ENCODE measurements around the gene KLHL17.
"Not testable (repeated sequence)": the region's sequence is repeated elsewhere in the genome, so short reads cannot be mapped to it uniquely, and the experiment has no call there.

The KLHL17 gene

DNA sequence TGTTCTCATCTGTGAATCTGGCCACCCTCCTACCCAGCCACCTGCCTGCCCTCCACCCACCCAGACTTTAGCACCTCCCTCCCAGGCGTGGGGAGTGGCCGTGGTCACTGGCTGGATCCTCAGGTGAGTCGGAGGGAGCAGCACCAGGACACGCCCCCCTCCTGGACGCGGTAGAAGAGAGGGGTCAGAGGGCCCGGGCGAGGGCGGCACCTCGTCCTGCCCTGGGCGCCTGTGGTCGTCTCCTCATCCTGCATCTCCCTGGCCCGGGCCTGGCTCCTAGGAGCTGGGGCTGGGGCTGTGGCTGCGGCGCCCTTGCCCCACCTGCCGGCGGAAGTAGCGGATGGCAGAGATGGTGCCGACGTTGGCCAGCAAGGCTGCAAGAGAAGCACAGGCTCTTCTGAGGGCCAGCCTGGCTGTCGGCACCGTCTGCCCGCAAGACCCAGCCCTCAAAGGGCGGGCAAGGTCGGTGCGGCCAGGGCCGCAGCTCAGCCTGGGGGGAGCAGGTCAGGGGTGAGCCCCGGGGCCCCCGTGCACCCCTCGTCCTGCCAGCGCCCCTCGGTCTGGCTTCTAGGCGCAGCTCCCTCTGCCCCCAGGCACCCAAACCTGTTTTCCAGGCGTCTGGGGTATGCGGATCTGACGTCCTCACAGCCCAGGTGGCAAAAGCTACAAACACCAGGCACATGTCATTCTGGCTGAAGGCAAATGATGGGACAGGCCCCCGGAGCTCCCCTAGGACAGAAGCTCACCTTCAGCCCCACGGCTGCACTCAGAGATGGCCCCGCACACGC is 15.7 kb downstream of the KLHL17 start:
- H3K27me3 ChIP-seq (ENCODE audit: control insufficient read depth, insufficient read depth, low read length, poor library complexity, severe bottlenecking) = peaks cover 46% of the 10 kb centered on the region
- H3K36me3 ChIP-seq (ENCODE audit: control insufficient read depth, insufficient read depth, low read length) = no peaks in the 10 kb centered on the region
- H3K9me3 ChIP-seq (ENCODE audit: control insufficient read depth, low read length) = no peaks in the 10 kb centered on the region
- H3K27ac ChIP-seq (ENCODE audit: insufficient read depth, low read depth, low read length, poor library complexity, severe bottlenecking) = no peak overlapping the region
- no peak overlapping the region for H3K4me3 ChIP-seq (ENCODE audit: insufficient read depth, low read depth, low read length)
- no peaks in the 10 kb centered on the region for H3K4me1 ChIP-seq (ENCODE audit: control insufficient read depth, insufficient read depth, low read length)
- WGBS, 2 experiments = 20% methylated on average over 38 to 40 of the region's 40 CpGs

DNA sequence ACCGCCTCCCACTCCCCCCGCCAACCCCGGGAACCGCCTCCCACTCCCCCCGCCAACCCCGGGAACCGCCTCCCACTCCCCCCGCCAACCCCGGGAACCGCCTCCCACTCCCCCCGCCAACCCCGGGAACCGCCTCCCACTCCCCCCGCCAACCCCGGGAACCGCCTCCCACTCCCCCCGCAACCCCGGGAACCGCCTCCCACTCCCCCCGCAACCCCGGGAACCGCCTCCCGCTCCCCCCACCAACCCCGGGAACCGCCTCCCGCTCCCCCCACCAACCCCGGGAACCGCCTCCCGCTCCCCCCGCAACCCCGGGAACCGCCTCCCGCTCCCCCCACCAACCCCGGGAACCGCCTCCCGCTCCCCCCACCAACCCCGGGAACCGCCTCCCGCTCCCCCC is 16.4 kb downstream of the KLHL17 start:
- H3K9me3 ChIP-seq (ENCODE audit: control insufficient read depth, low read length); H3K4me3 ChIP-seq (ENCODE audit: insufficient read depth, low read depth, low read length); H3K4me1 ChIP-seq (ENCODE audit: control insufficient read depth, insufficient read depth, low read length); H3K27ac ChIP-seq (ENCODE audit: insufficient read depth, low read depth, low read length, poor library complexity, severe bottlenecking); H3K36me3 ChIP-seq (ENCODE audit: control insufficient read depth, insufficient read depth, low read length): not testable (repeated sequence)
- H3K27me3 ChIP-seq (ENCODE audit: control insufficient read depth, insufficient read depth, low read length, poor library complexity, severe bottlenecking) = peaks cover 46% of the 10 kb centered on the region
- WGBS, 2 experiments = no CpG with 5 or more reads among the region's 39 CpGs

DNA sequence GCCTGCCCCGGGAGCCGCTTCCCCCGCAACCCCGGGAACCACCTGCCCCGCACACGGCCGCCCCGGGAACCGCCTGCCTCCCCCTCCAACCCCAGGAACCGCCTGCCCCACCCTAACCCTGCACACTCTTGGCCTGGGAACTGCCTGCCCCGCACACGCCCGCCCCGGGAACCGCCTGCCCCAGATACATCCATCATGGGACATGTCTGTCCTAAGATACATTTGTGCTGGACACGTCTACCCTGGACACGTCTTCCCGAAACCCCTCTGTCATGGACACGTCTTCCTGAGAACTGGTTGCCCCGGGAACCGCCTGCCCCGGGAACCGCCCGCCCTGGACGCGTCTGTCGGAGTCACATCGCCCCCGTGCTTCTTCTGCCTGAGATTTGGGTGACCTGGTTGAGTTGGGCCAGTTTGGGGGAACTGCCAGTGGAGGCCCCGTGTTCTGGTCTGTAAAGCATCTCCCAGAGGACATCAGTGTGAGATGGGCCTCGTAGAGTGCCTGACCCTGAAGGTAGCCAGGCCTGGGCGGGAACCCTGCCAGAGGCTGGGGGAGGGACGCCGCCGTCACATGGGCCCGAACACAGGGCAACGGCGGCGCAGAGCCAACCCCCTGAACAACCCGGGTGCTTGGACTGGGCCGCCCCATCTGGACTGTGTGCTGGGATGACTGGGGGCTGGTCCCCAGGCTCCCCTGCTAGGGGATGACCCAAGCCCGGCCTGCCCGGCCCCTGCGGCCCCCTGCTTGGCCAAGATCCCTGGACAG is 17.9 kb downstream of the KLHL17 start:
- 90 to 91% methylated on average over 44 of the region's 44 CpGs for WGBS, 2 experiments
- Histone ChIP-seq H3K36me3 (ENCODE audit: control insufficient read depth, insufficient read depth, low read length) (no peaks in the 10 kb centered on the region), H3K9me3 (ENCODE audit: control insufficient read depth, low read length) (no peaks in the 10 kb centered on the region), H3K27me3 (ENCODE audit: control insufficient read depth, insufficient read depth, low read length, poor library complexity, severe bottlenecking) (peaks cover 53% of the 10 kb centered on the region), H3K27ac (ENCODE audit: insufficient read depth, low read depth, low read length, poor library complexity, severe bottlenecking) (no peak overlapping the region), H3K4me1 (ENCODE audit: control insufficient read depth, insufficient read depth, low read length) (no peaks in the 10 kb centered on the region), H3K4me3 (ENCODE audit: insufficient read depth, low read depth, low read length) (no peak overlapping the region)

DNA sequence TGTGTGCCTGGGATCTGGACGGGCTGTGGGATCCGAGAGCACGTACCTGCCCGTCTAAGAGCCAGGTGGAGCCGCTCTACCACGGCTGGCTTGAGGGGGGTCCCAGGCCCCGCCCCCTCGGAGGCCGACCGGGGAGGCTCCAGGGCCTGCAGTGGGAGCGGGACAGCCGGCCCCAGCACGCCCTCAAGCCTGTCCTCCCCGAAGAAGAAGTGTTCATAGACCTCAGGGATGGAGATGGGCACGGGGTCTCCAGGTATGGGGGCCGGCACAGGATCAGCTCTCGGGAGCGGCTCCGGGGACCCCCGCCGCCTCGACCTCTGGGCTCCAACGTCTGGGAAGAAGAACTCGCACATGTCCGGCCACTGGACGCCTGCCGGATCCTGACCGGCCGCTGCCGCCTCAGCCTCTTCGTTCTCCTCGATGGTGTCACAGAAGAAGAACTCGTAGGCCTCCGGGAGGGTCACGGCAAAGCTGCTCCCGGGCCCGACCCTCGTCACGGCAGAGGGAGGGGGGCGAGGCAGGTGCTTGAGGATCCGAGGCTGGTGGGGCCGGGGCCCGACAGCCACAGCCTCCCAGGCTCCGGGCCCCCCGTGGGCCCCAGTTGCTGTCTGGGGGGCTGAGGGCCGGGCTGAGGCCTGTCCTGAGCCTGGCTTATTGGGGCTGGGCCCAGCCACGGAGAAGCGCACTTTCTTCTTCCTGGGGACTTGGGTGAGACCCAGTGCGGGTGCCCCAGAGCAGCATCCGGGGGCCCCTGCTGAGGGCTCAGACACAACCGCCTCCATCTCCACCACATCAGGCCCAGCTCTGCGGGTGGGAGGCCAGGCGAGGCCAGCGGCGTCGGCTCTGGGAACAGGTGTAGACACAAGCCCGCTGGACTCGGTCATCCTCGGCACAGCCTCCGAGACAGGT is 18.7 kb downstream of the KLHL17 start:
- Histone ChIP-seq H3K4me1 (ENCODE audit: control insufficient read depth, insufficient read depth, low read length) (no peaks in the 10 kb centered on the region), H3K9me3 (ENCODE audit: control insufficient read depth, low read length) (no peaks in the 10 kb centered on the region), H3K4me3 (ENCODE audit: insufficient read depth, low read depth, low read length) (no peak overlapping the region), H3K27me3 (ENCODE audit: control insufficient read depth, insufficient read depth, low read length, poor library complexity, severe bottlenecking) (peaks cover 55% of the 10 kb centered on the region), H3K36me3 (ENCODE audit: control insufficient read depth, insufficient read depth, low read length) (no peaks in the 10 kb centered on the region), H3K27ac (ENCODE audit: insufficient read depth, low read depth, low read length, poor library complexity, severe bottlenecking) (no peak overlapping the region)
- WGBS, 2 experiments = 90% methylated on average over 60 of the region's 60 CpGs

DNA sequence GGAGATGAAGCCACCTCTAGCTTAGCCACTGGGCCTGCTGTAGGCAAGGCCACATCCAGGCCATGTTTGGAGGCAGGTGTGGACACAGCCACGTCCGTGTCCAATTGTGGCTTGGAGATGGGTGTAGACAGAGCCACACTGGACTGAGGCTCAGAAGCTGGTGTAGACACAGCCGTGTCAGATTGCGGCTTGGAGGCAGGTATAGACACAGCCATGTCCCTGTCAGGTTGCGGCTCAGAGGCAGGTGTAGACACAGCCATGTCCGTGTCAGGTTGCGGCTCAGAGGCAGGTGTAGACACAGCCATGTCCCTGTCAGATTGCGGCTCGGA is 19.3 kb downstream of the KLHL17 start:
- Histone ChIP-seq H3K27ac (ENCODE audit: insufficient read depth, low read depth, low read length, poor library complexity, severe bottlenecking) (no peak overlapping the region), H3K27me3 (ENCODE audit: control insufficient read depth, insufficient read depth, low read length, poor library complexity, severe bottlenecking) (peaks cover 54% of the 10 kb centered on the region), H3K36me3 (ENCODE audit: control insufficient read depth, insufficient read depth, low read length) (no peaks in the 10 kb centered on the region), H3K9me3 (ENCODE audit: control insufficient read depth, low read length) (no peaks in the 10 kb centered on the region), H3K4me3 (ENCODE audit: insufficient read depth, low read depth, low read length) (no peak overlapping the region), H3K4me1 (ENCODE audit: control insufficient read depth, insufficient read depth, low read length) (no peaks in the 10 kb centered on the region)
- 93 to 94% methylated on average over 9 of the region's 9 CpGs for WGBS, 2 experiments

DNA sequence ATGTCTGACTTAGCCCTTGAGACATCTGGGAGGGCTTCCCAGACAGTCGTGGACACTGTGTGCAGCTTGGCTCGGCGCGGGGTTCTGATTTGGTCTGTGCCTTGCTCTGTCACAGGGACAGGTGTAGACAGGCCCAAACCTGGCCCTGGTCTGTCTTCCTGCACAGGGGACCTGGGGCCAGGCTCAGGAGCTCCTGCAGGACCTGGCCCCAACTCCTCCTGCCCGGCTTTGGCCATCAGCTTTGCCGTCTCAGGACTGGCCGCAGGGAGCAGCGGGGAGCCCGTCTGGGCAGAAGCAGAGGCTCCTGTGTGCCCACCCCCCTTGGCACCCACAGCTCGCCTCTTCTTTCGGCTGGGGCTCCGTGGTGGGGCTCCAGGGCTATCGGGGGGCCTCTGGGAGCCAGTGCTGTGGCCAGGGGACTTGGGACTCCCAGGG is 19.8 kb downstream of the KLHL17 start:
- WGBS, 2 experiments = 89% methylated on average over 13 of the region's 13 CpGs
- no peaks in the 10 kb centered on the region for H3K36me3 ChIP-seq (ENCODE audit: control insufficient read depth, insufficient read depth, low read length)
- H3K4me1 ChIP-seq (ENCODE audit: control insufficient read depth, insufficient read depth, low read length) = no peaks in the 10 kb centered on the region
- H3K27ac ChIP-seq (ENCODE audit: insufficient read depth, low read depth, low read length, poor library complexity, severe bottlenecking) = no peak overlapping the region
- no peaks in the 10 kb centered on the region for H3K9me3 ChIP-seq (ENCODE audit: control insufficient read depth, low read length)
- no peak overlapping the region for H3K4me3 ChIP-seq (ENCODE audit: insufficient read depth, low read depth, low read length)
- peaks cover 54% of the 10 kb centered on the region for H3K27me3 ChIP-seq (ENCODE audit: control insufficient read depth, insufficient read depth, low read length, poor library complexity, severe bottlenecking)

DNA sequence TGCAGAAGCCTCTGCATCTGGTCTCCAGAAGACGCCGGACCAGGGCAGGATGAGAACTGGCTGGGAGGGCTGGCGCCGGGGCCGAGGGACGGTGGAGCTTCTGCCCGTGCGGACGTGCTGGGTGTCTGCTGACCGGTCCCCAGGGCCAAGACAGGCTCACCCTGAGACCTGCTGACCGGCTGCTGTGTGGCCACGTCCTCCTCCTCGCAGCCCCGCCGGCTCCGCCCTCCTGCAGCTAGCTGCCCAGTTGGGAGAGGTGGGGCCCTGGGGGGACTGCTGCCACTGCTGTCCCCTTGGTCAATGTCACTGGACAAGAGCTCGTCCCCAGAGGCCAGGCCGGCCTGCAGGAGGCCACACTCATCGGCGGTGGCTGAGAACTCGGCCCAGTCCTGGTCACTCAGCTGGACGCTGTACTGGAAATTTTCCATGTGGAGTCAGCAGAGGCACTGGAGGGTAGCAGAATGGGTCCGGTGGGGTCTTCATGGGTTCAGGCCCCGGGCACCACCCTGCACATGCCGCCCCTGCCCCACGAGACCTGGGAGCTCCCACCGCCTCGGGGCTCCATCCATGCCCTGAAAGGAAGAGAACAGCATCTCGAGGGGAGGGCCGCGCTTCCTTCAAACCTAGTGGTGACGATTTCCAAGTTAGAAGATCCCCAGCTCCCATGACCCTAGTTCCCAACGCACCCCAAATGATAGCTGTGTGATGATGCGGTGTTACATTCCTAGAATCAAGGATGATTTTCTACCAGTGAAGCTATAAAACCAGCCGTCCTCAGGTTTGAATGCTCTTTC is 20.4 kb downstream of the KLHL17 start:
- Histone ChIP-seq H3K27me3 (ENCODE audit: control insufficient read depth, insufficient read depth, low read length, poor library complexity, severe bottlenecking) (peaks cover 54% of the 10 kb centered on the region), H3K27ac (ENCODE audit: insufficient read depth, low read depth, low read length, poor library complexity, severe bottlenecking) (no peak overlapping the region), H3K4me3 (ENCODE audit: insufficient read depth, low read depth, low read length) (no peak overlapping the region), H3K36me3 (ENCODE audit: control insufficient read depth, insufficient read depth, low read length) (no peaks in the 10 kb centered on the region), H3K4me1 (ENCODE audit: control insufficient read depth, insufficient read depth, low read length) (no peaks in the 10 kb centered on the region), H3K9me3 (ENCODE audit: control insufficient read depth, low read length) (no peaks in the 10 kb centered on the region)
- WGBS, 2 experiments = 87 to 88% methylated on average over 35 of the region's 35 CpGs

DNA sequence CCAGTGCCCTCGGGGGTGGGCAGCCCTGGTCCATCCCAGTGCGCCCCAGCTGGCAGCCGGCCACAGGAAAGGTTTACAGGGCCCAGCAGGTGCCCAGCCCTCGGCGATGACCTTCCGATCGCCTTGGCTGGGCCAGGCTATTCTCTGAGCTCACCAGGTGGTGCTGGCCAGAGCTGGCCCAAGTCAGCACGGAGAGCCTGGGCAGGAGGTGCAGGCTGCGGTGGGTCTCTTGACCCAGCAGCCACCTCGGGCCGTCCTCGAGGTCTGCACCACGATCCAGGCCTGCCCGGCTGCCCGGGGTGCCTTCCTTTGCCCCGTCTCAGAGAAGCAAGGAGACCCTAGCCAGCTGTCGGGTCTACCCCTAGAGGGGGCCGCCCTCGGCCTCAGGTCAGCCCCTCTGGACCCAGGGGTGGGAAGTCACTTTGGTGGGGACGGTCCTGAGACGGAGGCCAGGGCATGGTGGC is 21.1 kb downstream of the KLHL17 start:
- Histone ChIP-seq H3K4me3 (ENCODE audit: insufficient read depth, low read depth, low read length) (no peak overlapping the region), H3K27ac (ENCODE audit: insufficient read depth, low read depth, low read length, poor library complexity, severe bottlenecking) (no peak overlapping the region), H3K36me3 (ENCODE audit: control insufficient read depth, insufficient read depth, low read length) (no peaks in the 10 kb centered on the region), H3K4me1 (ENCODE audit: control insufficient read depth, insufficient read depth, low read length) (no peaks in the 10 kb centered on the region), H3K9me3 (ENCODE audit: control insufficient read depth, low read length) (no peaks in the 10 kb centered on the region), H3K27me3 (ENCODE audit: control insufficient read depth, insufficient read depth, low read length, poor library complexity, severe bottlenecking) (peaks cover 55% of the 10 kb centered on the region)
- 77 to 80% methylated on average over 21 of the region's 21 CpGs for WGBS, 2 experiments

DNA sequence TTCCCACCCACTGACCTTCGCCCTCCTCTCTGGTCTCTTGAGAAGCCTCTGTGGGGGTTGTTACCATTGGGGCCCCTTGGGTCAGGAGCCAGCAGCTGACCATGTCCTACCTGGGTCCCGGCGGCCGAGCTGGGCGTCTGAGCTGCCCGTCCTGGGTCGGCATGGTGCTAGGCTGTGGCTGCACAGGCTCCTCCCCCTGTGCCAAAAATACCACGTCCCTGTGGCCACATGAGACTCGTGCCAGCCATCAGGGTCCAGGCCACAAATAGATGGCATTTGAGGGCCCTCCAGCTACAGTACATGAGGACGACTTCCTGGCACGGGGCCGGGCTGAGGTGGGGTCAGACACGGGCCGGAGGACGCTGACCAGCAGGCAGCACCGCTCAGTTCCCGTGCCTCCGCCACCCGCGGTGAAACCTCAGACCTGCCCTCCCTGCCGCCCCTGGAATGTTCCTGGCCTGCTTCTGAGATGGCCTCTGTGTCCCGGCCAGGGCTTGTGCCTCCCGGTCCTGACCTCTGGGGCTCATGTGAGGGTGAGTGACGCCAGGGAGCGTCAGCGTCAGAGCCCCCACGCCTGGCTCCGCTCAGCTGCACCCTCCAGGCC is 21.7 kb downstream of the KLHL17 start, which contains the start of gene PERM1:
Gene PERM1 (minus strand): TSS at position 139 of the 604 bp plus-strand sequence. CDS start 1,064 bp downstream, outside the sequence.
- H3K27ac ChIP-seq (ENCODE audit: insufficient read depth, low read depth, low read length, poor library complexity, severe bottlenecking) = no peak within 1 kb of the TSS
- H3K4me3 ChIP-seq (ENCODE audit: insufficient read depth, low read depth, low read length) = no peak within 1 kb of the TSS
- no peaks in the 10 kb centered on the region for H3K36me3 ChIP-seq (ENCODE audit: control insufficient read depth, insufficient read depth, low read length)
- H3K9me3 ChIP-seq (ENCODE audit: control insufficient read depth, low read length) = no peaks in the 10 kb centered on the region
- peaks cover 57% of the 10 kb centered on the region for H3K27me3 ChIP-seq (ENCODE audit: control insufficient read depth, insufficient read depth, low read length, poor library complexity, severe bottlenecking)
- H3K4me1 ChIP-seq (ENCODE audit: control insufficient read depth, insufficient read depth, low read length) = no peaks in the 10 kb centered on the region
- 80 to 81% methylated on average over 28 of the region's 28 CpGs for WGBS, 2 experiments

Data from ectodermal cell (in vitro differentiated cells).